ENCODE results near the gene DDX24.

The DDX24 gene

GRCh38 chr14:94031161-94031882 is 49.7 kb downstream of the DDX24 start:
- TF ChIP-seq CTCF (IDR thresholded peaks at IDR 0.05): no peak

- TF ChIP-seq CTCF (IDR thresholded peaks at IDR 0.05): no peak
Observed at GRCh38 chr14:94030571-94030970, 50.4 kb downstream of the DDX24 start.

- TF ChIP-seq CTCF (IDR thresholded peaks at IDR 0.05): no peak
Observed at GRCh38 chr14:94029671-94030203, 51.3 kb downstream of the DDX24 start.

- no peak for TF ChIP-seq CTCF (IDR thresholded peaks at IDR 0.05)
Observed at GRCh38 chr14:94029265-94029664, 51.7 kb downstream of the DDX24 start.

- no peak for TF ChIP-seq CTCF (IDR thresholded peaks at IDR 0.05)
Observed at GRCh38 chr14:94028450-94028826, 52.6 kb downstream of the DDX24 start.

- TF ChIP-seq CTCF (IDR thresholded peaks at IDR 0.05): no peak
Observed at GRCh38 chr14:94027566-94028449, 53.2 kb downstream of the DDX24 start.

GRCh38 chr14:94026889-94027469 is 54.0 kb downstream of the DDX24 start:
- no peak for TF ChIP-seq CTCF (IDR thresholded peaks at IDR 0.05)

Measured in LNCAP (cell line).